Suprapubic skin (tissue), 4 donors: Measurements from ENCODE around the gene GNB4. TPM values are rescaled to one million over a fixed set of nuclear protein-coding genes. Genes with fewer than 3 reads are reported as not detected.

ENCODE experiments used
- DNase-seq, 2 donors: peaks; one replicate each; pipeline ENCODE4 v3.0.0-alpha.2; 2019; ENCODE audit warnings: low spot score in 2 of 2
- H3K27ac ChIP-seq: fragments of 200-600 bp; sonication (generic); one replicate; pipeline ENCODE4 v1.5.1; 2019
- H3K27me3 ChIP-seq: fragments of 200-600 bp; sonication (generic); one replicate; pipeline ENCODE4 v1.5.1; 2019
- H3K36me3 ChIP-seq: fragments of 200-600 bp; sonication (generic); one replicate; pipeline ENCODE4 v1.5.1; 2019
- H3K4me1 ChIP-seq: fragments of 200-600 bp; sonication (generic); one replicate; pipeline ENCODE4 v1.5.1; 2019
- H3K4me3 ChIP-seq: fragments of 200-600 bp; sonication (generic); one replicate; pipeline ENCODE4 v1.5.1; 2019; ENCODE audit warnings: mild to moderate bottlenecking
- H3K9me3 ChIP-seq: fragments of 200-600 bp; sonication (generic); one replicate; pipeline ENCODE4 v1.5.1; 2019
- CTCF ChIP-seq, 2 donors: fragments of 200-600 bp in 1 of 2; fragments of 450-650 bp in 1 of 2; sonication (generic) in 1 of 2; IDR thresholded peaks; one replicate each; pipeline ENCODE4 v1.5.1; 2016 to 2019; ENCODE audit warnings: antibody characterized with exemption in 2 of 2, mild to moderate bottlenecking in 1 of 2, moderate library complexity in 1 of 2
- EP300 ChIP-seq: sonication (generic); formaldehyde crosslinking; IDR thresholded peaks from one replicate; pipeline ENCODE4 v1.6.1; 2017; ENCODE audit warnings: antibody characterized with exemption
- POLR2A ChIP-seq, 2 donors: fragments of 450-650 bp; IDR thresholded peaks; one replicate each; pipeline ENCODE4 v1.6.1; 2017; ENCODE audit warnings: antibody characterized with exemption in 2 of 2, mild to moderate bottlenecking in 2 of 2, moderate library complexity in 2 of 2
- POLR2AphosphoS5 ChIP-seq, 3 donors: sonication (generic); formaldehyde crosslinking; IDR thresholded peaks; one replicate each; pipeline ENCODE4 v1.6.1; 2017; ENCODE audit warnings: antibody characterized with exemption in 3 of 3
- WGBS: methylation state at CpG from one replicate; pipeline ENCODE4 v1.1.5; 2018; 5-methylcytosine and 5-hydroxymethylcytosine counted together
- total RNA-seq, 4 donors: library from RNA; depleted of rRNA; stranded (reverse); fragments of >200 nt; gene quantifications; one replicate each; pipeline ENCODE4 v1.1.0, GENCODE V29; 2016

The GNB4 gene
- total RNA-seq, 4 donors from 2014 or later = 70.5 to 91.1 (median 83.4) TPM

DNA sequence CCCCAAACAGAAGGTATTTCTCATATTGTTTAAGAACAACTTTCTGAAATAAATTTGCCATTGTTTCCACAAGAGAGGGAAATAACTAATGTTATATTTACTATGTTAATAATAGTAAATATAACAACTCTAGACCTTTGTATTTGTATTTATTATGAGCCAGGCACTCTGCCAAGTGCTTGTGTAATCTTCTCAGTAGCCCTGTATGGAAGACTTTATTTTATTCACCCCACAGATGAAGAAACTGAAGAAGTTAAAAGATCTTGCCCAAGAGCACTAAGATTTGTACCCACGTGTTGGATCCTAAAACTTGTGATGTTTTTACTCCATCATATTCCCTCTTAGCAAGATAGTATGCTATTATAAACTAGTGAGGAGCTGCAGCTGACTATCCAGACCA, 12.0 kb upstream of the GNB4 start:
- H3K27me3 ChIP-seq = no peaks in the 10 kb centered on the region
- H3K9me3 ChIP-seq = no peaks in the 10 kb centered on the region
- WGBS = 6% methylated on average over 1 of the region's 1 CpG
- TF ChIP-seq POLR2A (IDR thresholded peaks at IDR 0.05) (no peak), CTCF (IDR thresholded peaks at IDR 0.05) (no peak), EP300 (no peak), POLR2AphosphoS5 (IDR thresholded peaks at IDR 0.05) (no peak)
- H3K27ac ChIP-seq = peak overlapping the region; percentile 68
- H3K4me3 ChIP-seq = no peak overlapping the region
- no peak for DNase-seq
- peaks cover 11% of the 10 kb centered on the region for H3K4me1 ChIP-seq
- no peaks in the 10 kb centered on the region for H3K36me3 ChIP-seq

- no peak overlapping the region for H3K27ac ChIP-seq
- DNase-seq = no peak
- no peak overlapping the region for H3K4me3 ChIP-seq
- H3K9me3 ChIP-seq = no peaks in the 10 kb centered on the region
- H3K4me1 ChIP-seq = peaks cover 16% of the 10 kb centered on the region
- H3K36me3 ChIP-seq = no peaks in the 10 kb centered on the region
- TF ChIP-seq POLR2AphosphoS5 (IDR thresholded peaks at IDR 0.05) = no peak
- no peak for TF ChIP-seq EP300
- TF ChIP-seq POLR2A (IDR thresholded peaks at IDR 0.05) = no peak
- no peak for TF ChIP-seq CTCF (IDR thresholded peaks at IDR 0.05)
- H3K27me3 ChIP-seq = no peaks in the 10 kb centered on the region
Measured at GRCh38 chr3:179460260-179460659, 9.0 kb upstream of the GNB4 start.

DNA sequence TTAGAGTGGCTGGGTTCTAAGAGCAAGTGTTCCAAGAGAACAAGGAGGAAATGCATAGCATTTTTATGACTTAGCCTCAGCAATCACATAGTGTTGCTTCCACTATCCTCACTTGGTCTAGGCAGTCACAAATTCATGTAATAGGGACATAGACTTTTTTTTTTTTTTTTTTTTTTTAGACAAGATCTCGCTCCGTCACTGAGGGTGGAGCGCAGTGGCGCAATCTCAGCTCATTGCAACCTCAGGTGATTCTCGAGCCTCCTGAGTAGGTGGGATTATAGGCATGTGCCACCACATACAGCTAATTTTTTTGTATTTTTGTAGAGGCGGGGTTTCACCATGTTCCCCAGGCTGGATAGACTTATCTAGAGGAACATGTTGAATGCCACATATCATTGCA, 4.7 kb upstream of the GNB4 start:
- H3K4me3 ChIP-seq = no peak overlapping the region
- no peak for TF ChIP-seq POLR2AphosphoS5 (IDR thresholded peaks at IDR 0.05)
- no peak for TF ChIP-seq POLR2A (IDR thresholded peaks at IDR 0.05)
- TF ChIP-seq CTCF (IDR thresholded peaks at IDR 0.05) = no peak
- no peak for TF ChIP-seq EP300
- 61% methylated on average over 6 of the region's 6 CpGs for WGBS
- peaks cover 33% of the 10 kb centered on the region for H3K4me1 ChIP-seq
- H3K36me3 ChIP-seq = no peaks in the 10 kb centered on the region
- H3K27me3 ChIP-seq = no peaks in the 10 kb centered on the region
- no peak for DNase-seq
- H3K27ac ChIP-seq = peak overlapping the region; percentile 78
- no peaks in the 10 kb centered on the region for H3K9me3 ChIP-seq

GRCh38 chr3:179454887-179455286, 3.6 kb upstream of the GNB4 start:
- H3K27ac ChIP-seq = peak overlapping the region; percentile 78

DNA sequence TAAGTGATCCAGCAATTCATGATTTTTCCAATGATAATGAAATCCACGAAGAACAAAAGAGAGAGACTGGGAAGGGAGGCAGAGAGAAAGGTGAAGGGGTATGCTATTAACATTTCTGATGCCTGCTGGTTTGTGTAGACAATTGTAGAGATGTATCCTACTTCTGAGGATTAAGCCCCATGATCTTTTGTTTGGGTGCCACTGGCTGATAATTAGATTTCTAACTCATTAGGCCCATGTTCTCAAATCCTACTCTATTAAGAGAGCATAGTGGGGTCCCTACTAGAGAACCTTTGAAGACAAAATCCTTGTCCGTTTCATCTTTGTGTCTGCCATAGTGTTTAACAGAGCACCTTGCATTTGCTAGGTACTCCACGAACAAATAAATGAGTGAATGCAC, 2.7 kb upstream of the GNB4 start:
- TF ChIP-seq POLR2A (IDR thresholded peaks at IDR 0.05) (no peak), POLR2AphosphoS5 (IDR thresholded peaks at IDR 0.05) (no peak), EP300 (no peak), CTCF (IDR thresholded peaks at IDR 0.05) (no peak)
- no peak for DNase-seq
- Histone ChIP-seq H3K9me3 (no peaks in the 10 kb centered on the region), H3K36me3 (no peaks in the 10 kb centered on the region), H3K4me1 (peaks cover 44% of the 10 kb centered on the region), H3K27ac (peak overlapping the region; percentile 78), H3K27me3 (no peaks in the 10 kb centered on the region), H3K4me3 (no peak overlapping the region)
- WGBS = 54% methylated on average over 3 of the region's 3 CpGs

More at GRCh38 chr3:179454887-179455286, 3.6 kb upstream of the GNB4 start:
- Histone ChIP-seq H3K27me3 (no peaks in the 10 kb centered on the region), H3K36me3 (no peaks in the 10 kb centered on the region), H3K4me3 (no peak overlapping the region), H3K4me1 (peaks cover 35% of the 10 kb centered on the region), H3K9me3 (no peaks in the 10 kb centered on the region)
- TF ChIP-seq POLR2AphosphoS5 (IDR thresholded peaks at IDR 0.05) (no peak), EP300 (no peak), POLR2A (IDR thresholded peaks at IDR 0.05) (no peak), CTCF (IDR thresholded peaks at IDR 0.05) (no peak)
- 50% methylated on average over 1 of the region's 1 CpG for WGBS
- no peak for DNase-seq
